ENCODE measurements around the gene LMNB1.

GRCh38 chr5:126811515-126812198 lies 34.7 kb downstream of the LMNB1 start:
- TF ChIP-seq CTCF (IDR thresholded peaks at IDR 0.05) (no peak), SP1 (CRISPR knock-in tag; conservative IDR thresholded peaks at IDR 0.05) (no peak), RELA (CRISPR knock-in tag; IDR thresholded peaks at IDR 0.05; ENCODE audit: borderline replicate concordance) (no peak), AR (CRISPR knock-in tag; IDR thresholded peaks at IDR 0.05) (no peak)

Data from WTC11 (cell line).